Activated CD8-positive, alpha-beta memory T cell treated with anti-CD3 and anti-CD28 coated beads for 1 hour (primary cell): Measurements from ENCODE around the gene NEBL.

Source experiments
- DNase-seq, 2 donors: peaks; one replicate each; pipeline ENCODE4 v3.0.0-alpha.2; 2020; ENCODE audit warnings: low read depth in 1 of 2; ENCODE audit errors: extremely low read depth in 1 of 2

Gene NEBL

DNA sequence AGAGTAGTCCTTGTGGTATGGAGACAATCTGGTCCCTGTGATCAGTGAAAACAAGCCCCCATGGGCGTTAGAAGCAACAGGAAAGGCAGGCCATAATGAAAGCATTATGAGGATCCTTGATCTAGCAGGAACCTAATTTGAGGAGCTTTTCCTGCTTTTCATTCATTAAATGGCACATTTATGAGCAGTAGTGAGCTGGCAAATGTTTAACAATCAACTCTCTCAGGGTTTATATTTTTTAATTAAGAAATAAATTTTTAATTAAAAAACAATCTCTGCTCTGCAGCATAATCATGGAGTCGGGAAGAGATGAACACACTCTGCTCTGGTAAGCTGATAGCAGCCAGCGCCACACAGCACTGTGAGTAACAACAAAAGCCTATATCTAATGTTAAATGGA, 11.3 kb upstream of the NEBL start:
- DNase-seq, result no peak

GRCh38 chr10:20903635-20904390, 6.7 kb upstream of the NEBL start:
- no peak for DNase-seq

DNA sequence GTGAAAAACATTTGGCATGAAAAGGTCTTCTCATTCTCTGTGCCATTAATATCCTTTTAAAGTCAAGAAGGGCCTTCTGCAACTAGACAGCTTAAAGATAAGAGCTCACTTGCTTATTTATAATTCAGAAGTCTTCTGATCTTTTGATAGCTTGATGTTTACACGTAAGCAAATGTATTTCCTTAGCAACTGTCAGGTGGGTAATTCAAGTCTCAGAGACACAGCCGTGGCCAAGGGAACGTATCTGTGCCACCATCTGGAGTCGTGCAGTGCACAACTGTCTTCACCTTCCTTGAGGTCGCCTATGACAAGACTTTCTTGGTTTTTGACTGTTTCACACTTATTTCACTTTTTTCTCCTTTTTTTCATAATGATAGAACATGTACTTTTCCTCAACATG, 4.0 kb upstream of the NEBL start:
- DNase-seq, result no peak

- DNase-seq, result no peak
Measured at GRCh38 chr10:20898866-20899535, 1.9 kb upstream of the NEBL start.

- no peak for DNase-seq
Measured at GRCh38 chr10:20893297-20893696, 3.8 kb downstream of the NEBL start.

DNA sequence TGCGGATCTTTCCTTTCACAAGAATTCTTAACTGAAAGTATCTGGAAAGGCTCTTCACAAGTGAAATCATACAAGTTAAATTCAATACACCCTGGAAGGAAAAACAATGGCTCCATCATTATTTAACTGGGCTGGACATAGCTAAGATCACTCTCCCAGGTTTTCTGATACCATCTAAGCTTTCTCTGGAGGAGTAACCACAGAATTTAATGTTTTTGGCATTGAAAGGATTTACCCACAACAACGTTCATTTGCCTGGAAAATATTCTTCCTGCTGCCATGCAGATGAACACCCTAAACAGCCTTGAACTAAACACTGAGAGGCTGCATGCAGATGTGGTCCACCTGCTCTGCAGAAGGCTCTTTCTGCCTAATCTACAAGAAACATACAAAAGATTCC, 4.3 kb downstream of the NEBL start:
- DNase-seq, result no peak

GRCh38 chr10:20892011-20892585, 5.0 kb downstream of the NEBL start:
- no peak for DNase-seq

- no peak for DNase-seq
Measured at GRCh38 chr10:20891338-20891714, 5.8 kb downstream of the NEBL start.

- DNase-seq, result no peak
Measured at GRCh38 chr10:20890491-20891337, 6.4 kb downstream of the NEBL start.

GRCh38 chr10:20890009-20890408, 7.1 kb downstream of the NEBL start:
- DNase-seq, result no peak

- no peak for DNase-seq
Measured at GRCh38 chr10:20888620-20889330, 8.3 kb downstream of the NEBL start.

DNA sequence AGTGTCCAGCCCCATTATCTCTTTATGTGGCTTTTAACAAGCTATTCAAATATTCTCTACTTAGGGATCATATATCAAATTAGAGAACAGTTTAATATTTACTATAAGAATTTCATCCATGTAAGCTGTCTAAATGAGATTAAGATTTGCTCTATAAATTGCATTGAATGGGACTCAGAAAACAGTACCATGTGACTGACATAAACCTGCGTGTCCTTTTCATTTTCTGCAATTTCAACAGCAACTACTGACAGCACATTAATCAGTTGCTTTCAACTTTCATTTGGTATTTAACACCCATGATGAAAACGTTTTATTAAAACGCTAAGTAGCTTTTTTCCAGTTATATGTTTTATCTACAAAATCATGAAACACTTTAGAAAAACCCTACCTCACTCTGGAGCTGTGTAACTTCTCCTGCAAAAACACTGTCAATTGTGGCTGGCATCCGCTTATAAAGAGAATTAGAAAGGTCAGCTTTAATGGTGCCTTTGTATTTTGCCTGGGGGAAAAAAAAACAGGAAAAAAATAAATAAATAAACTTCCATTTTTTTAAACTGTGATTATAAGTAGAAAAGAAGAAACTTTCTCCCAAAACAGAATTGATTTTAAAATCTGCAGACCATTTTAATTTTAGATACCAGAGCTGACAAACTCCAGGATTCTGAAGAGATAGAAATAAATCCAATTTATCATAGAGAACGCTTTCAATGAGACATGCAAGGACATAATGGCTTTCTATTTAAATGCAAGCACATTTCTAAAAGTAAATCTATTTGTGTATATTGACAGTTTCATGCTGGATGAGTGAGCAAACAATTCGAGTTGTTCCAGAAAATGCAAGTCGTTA, 9.2 kb downstream of the NEBL start:
- DNase-seq, result no peak

GRCh38 chr10:20885678-20886077, 11.4 kb downstream of the NEBL start:
- DNase-seq, result no peak

DNA sequence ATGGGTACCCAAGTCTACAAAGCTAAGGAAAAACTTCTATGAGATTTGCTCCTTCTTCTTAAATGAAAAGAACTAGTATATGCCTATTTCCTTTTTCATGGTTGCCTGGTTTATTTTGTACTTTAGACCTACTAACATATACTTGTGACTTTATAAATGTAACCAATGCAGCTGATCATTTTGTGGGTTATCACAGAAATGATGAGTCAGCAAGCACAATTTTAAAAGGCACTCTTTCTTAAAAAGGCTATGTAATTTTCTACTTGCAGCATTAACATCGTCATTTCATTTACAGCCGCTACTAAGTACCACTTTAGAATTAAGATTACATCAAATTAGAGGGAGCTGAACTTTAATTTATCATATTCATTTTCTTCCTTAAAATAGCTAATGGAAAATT, 13.6 kb downstream of the NEBL start:
- DNase-seq, result no peak

- DNase-seq, result no peak
Measured at GRCh38 chr10:20882091-20882490, 15.0 kb downstream of the NEBL start.

DNA sequence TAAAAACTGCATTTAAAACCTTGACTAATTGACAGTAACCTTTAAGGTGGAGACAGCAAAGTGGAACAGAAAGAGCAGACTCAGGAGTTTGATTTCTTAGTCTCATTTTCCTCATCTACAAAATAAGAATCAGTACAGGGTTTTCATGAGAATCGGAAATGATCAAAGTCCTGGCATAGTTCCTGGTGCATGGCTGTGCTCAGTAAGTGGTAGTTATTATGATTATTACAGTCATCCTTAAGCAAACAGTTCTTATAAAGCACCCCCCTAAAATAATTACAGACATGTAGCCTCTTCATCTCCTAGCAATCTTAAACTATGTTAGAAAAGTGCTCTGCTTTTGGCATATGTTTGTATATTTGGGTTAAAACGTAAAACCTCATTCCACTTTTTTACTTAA, 18.0 kb downstream of the NEBL start:
- DNase-seq, result no peak

DNA sequence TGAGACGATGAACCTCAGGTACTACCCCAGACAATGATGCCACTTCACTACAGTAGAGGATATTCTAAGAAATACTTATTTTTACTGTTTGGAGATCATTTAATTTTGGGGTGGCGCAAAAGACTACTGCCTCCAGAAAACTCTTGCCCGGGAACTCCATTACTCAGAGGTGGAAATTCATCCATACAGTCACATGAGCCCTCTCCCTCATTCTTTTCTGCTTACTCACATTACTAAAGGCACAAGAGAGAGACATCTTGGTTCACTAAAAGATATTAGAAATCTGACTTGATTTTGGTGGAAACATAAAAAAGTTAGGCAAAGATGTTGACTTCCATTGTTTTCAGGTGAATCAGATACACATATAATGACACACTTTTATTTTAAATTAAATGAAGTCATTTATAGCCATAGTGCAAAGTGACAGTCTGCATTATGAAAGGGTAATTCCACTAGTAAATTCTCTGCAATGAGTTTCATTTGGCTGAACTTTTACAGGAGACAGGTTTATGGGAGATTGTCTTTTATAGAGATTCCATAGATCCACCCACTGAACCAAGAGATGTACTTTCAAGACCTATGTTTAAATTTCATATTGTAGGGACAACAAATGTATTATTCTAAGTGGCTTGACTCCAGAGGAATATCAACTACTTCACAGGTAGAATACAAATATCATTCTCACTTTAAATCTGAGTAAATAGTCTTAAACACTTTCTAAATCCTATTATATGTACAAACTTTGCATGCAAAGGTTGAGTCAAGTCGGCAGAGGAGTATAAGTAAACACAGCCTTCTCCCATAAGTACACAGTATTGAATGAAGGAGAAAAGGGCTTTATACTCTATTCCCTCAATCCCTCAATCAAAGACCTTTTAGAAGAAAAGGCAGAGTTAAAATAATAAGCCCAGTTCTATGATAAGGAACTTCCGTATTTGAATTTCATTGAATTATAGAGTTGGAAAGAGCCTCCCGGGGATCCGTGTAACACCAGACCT, 18.8 kb downstream of the NEBL start:
- no peak for DNase-seq

DNA sequence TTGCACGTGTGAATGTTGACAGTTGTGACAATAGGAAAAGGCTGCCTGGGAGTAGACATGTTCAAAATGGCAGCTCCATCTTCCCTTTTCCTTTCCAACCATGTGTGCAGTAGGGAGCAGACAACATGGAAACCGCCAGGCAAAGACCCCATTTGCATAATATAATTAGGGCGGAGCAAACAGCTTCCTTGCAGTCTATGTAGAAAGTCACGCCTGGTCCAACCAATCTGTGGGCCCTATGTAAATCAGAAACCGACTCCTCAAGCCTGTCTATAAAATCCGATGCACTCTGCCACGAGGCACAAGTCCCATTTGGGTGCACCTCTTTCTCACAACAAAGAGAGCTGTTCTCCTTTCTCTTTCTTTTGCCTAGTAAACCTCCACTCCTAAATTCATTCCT, 19.6 kb downstream of the NEBL start:
- DNase-seq, result no peak

- DNase-seq, result no peak
Measured at GRCh38 chr10:20874261-20874660, 22.9 kb downstream of the NEBL start.
